Stimulated activated CD8-positive, alpha-beta memory T cell treated with anti-CD3 and anti-CD28 coated beads, Interleukin-12 subunit alpha, Interleukin-12 subunit beta, amount 100 ng/mL, for 24 hours (primary cell): ENCODE data around the gene ERICH3.
"Not testable (repeated sequence)": the region's sequence is repeated elsewhere in the genome, so short reads cannot be mapped to it uniquely, and the experiment has no call there.

Experiments used
- DNase-seq: peaks from one replicate; pipeline ENCODE4 v3.0.0-alpha.2; 2020; ENCODE audit errors: extremely low read depth

ERICH3 gene

DNA sequence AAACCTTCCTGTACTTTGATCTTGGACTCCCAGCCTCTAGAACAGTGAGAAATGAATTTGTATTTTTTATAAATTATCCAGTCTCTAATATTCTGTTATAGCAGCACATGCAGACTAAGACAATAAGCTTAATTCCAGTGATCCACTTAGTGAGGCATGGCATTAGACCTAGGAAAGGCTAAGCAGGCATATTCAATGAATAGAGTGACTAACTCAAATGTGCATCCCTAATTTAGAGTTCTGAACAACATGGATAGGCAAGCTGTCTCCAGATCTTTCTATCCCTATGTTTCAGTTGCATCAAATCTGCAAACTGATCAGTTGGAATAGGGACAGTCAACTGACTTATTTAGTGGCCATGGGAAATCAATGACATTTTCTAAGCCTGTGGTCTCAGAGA is 4.3 kb upstream of the ERICH3 start:
- no peak for DNase-seq

- no peak for DNase-seq
Observed at GRCh38 chr1:74674278-74675048, 871 bp upstream of the ERICH3 start.

- DNase-seq: not testable (repeated sequence)
Observed at GRCh38 chr1:74670866-74671265, 2.7 kb downstream of the ERICH3 start.

GRCh38 chr1:74654708-74655107 is 18.9 kb downstream of the ERICH3 start:
- DNase-seq: no peak

DNA sequence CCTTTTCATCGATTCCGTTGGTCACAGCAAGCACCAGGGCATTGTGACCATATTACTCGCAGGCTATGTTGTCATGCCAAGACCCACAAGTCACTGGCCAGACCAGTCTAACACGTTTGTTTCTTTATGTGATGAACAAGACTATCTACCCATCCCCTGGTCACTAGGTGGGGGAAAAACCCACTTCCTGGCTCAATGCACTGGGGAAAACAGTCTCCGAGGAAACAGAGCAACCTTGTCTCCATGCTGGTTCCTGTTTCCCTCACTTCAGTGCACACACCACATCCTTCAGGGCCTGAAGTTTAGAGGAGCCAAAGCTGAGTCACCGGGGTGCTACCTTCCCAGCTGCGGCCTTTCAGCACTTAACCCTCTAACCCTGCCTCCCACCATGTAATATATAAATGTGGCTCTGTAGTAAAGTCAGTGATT is 20.9 kb downstream of the ERICH3 start:
- DNase-seq: no peak

DNA sequence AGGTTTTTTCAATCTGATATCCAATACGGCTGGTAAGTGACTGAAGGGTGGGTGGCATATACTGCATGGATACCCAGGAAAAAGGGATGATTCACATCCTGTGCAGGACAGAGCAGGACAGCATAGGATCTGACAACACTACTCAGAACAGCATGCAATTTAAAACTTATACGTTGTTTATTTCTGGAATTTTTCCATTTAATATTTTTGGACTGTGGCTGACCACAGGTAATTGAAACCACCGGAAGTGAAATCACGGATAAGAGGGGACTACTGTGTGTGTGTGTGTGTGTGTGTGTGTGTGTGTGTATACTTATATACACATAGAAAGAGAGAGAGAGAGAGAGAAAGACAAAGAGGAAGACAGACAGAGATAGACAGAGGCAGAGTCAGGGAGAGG is 23.0 kb downstream of the ERICH3 start:
- no peak for DNase-seq

GRCh38 chr1:74641876-74642275 is 31.7 kb downstream of the ERICH3 start:
- no peak for DNase-seq

GRCh38 chr1:74641161-74641560 is 32.4 kb downstream of the ERICH3 start:
- DNase-seq: no peak

- no peak for DNase-seq
Observed at GRCh38 chr1:74637296-74637695, 36.3 kb downstream of the ERICH3 start.

GRCh38 chr1:74629283-74629682 is 44.3 kb downstream of the ERICH3 start:
- no peak for DNase-seq

GRCh38 chr1:74623716-74624115 is 49.9 kb downstream of the ERICH3 start:
- no peak for DNase-seq

DNA sequence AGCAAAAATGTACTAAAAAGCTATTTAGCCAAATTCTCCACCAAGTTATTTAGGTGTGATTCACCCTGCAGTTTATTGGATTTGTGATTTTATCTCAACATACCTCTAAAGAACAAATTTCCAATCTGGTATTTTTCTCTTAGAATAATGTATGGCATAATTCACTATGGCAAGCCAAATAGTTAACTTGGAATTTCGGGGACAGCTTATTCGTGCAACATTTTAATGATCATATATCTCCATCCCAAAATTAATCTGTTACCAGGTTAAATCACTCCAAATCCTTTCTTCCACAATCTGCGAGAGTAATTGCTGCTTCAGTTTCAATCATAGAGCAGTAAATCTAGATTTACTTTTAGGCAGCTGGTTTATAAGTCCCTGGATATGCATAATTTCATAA is 53.4 kb downstream of the ERICH3 start:
- DNase-seq: no peak

- no peak for DNase-seq
Observed at GRCh38 chr1:74618974-74619373, 54.6 kb downstream of the ERICH3 start.

DNA sequence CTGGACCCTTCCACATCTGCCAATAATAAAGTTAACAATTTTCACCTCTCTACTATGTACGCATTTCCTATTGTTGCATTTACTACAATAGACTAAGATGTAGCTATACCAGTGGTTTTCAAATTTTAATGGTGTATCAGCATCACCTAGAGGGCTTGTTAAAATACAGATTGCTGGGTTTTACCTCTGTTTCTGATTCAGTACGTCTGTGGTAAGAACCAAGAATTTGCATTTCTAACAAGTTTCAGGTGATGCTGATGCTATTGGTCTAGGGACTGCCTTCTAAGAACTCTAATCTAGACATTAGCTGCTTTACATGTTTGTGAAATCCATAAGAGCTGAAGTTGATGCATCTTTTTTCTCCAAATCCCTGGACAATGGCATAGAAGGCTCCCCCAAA is 59.7 kb downstream of the ERICH3 start:
- DNase-seq: no peak

DNA sequence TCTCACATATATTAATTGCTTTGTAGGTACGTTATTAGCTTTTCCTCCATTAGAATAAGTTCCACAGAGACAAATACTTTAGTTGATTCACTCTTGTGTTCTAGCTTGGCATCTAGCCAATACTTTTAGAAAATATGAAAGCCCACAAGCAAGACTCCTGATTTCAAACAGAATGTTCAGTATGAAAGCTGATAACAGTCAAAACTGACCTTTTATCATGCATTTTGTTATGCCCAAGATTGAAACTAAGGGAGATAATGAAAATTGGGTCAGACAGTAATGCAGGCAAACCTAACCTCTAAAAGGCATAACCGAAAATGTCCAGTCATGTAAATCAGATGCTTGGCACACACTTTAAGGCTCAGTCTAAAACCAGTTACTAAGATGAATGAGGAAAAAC is 61.7 kb downstream of the ERICH3 start:
- DNase-seq: no peak

DNA sequence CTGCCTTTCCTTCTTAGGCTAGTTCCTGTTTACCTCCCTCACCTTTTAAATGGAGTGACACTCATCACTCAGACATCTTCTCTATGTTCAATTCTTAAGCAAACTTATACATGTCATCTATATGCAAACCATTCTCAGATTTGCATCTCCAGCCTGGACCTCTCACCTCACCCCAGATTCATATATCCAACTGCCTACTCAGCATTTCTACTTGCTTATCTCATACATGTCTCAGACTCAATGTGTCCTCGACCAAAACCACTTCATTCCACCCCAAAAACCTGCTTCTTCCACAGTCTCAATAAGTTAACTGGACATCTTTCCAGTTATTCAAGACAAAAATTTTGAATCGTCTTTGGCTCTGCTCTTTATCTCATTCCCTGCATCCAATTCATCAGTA is 62.6 kb downstream of the ERICH3 start:
- DNase-seq: no peak

DNA sequence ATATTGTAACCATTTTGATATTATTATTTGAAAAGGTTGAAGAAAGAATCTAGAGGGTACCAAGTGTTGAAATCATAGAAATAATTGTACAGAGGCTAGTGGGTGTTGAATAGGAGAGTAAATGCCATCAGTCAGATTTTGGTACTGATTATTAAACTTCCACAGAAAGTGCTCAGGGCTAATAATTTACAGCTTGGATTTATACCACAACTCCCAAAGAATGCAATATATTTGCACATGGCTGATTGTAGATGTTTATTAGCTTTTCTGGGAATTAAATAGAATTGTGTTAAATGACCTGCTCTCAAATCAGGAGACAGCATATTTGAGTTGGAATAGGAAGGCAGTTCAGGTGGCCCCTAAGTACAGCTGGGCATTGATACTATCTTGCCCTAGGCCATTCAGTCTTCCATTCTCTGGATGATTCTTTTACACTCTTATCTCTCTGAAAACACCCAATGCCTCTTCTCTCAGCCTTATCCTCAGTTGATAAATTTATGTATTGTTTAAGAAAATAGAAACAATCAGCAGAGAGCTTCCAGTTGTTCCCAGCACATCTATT is 63.7 kb downstream of the ERICH3 start:
- DNase-seq: no peak

GRCh38 chr1:74596717-74597116 is 76.9 kb downstream of the ERICH3 start:
- no peak for DNase-seq

- no peak for DNase-seq
Observed at GRCh38 chr1:74593887-74594866, 79.4 kb downstream of the ERICH3 start.

GRCh38 chr1:74592580-74593355 is 80.8 kb downstream of the ERICH3 start:
- no peak for DNase-seq

DNA sequence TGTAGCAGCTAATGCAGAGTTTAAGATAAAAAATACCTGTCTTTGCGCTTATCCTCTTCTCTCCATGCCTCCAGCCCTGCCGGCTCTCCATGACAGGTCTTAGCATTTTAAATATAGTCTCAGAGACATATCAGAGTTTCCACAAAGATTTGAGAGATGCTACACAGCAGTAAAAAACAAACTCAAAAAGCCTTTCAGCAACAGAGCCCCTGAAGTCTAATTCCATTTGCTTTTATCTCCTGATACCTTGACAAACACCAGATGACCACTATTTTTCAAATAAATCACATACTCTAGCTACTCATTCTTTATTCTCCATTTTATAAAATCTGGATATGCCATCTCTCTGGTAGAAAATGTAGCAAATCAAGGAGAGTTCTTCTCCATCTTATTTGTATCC is 81.6 kb downstream of the ERICH3 start:
- no peak for DNase-seq

DNA sequence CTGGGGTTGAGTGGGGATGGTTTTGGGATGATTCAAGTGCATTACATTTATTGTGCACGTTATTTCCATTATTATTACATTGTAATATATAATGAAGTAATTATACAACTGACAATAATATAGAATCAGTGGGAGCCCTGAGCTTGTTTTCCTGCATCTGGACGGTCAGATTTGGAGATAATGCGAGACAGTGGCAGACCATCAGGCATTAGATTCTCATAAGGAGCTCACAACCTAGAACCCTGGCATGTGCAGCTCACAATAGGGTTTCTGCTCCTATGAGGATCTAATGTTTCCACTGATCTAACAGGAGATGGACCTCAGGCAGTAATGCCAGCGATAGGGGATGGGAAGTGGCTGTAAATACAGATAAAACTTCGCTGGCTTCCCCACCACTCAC is 83.3 kb downstream of the ERICH3 start:
- DNase-seq: no peak
